A549 (cell line): ENCODE results near the gene WLS.

Source experiments
- CEBPB ChIP-seq, 2 experiments: fragments of >200 bp in 1 of 2; sonication (Bioruptor Twin) in 1 of 2; formaldehyde crosslinking in 1 of 2; IDR thresholded peaks; 2 replicates each; pipeline ENCODE4 v1.6.1; 2012 to 2016
- CHD2 ChIP-seq: fragments of 150-350 bp; IDR thresholded peaks from 2 replicates; pipeline ENCODE4 v1.6.1; 2014; ENCODE audit warnings: low read length; ENCODE audit not compliant: partially characterized antibody
- EP300 ChIP-seq, 2 experiments: fragments of >200 bp; sonication (Bioruptor Twin); formaldehyde crosslinking; IDR thresholded peaks; 2 replicates in 1 of 2; 3 replicates in 1 of 2; pipeline ENCODE4 v1.6.1; 2016 to 2017
- HDAC2 ChIP-seq: fragments of 200-600 bp; sonication (generic); IDR thresholded peaks from 2 replicates; pipeline ENCODE4 v1.6.1; 2016
- MAX ChIP-seq: IDR thresholded peaks from 2 replicates; pipeline ENCODE4 v1.6.1; 2012
- MAZ ChIP-seq: fragments of 150-350 bp; IDR thresholded peaks from 2 replicates; pipeline ENCODE4 v1.6.1; 2014; ENCODE audit warnings: antibody characterized with exemption, low read depth, low read length, borderline replicate concordance
- NR3C1 ChIP-seq: fragments of >200 bp; sonication (Bioruptor Twin); formaldehyde crosslinking; IDR thresholded peaks from 3 replicates; pipeline ENCODE4 v1.6.1; 2017
- POLR2A ChIP-seq: IDR thresholded peaks from 2 replicates; pipeline ENCODE4 v1.6.1; 2012; ENCODE audit warnings: mild to moderate bottlenecking, low read length
- RAD21 ChIP-seq, 2 experiments: fragments of >200 bp in 1 of 2; sonication (Bioruptor Twin) in 1 of 2; formaldehyde crosslinking in 1 of 2; IDR thresholded peaks in 1 of 2; conservative IDR thresholded peaks in 1 of 2; 2 replicates in 1 of 2; 3 replicates in 1 of 2; pipeline ENCODE4 v1.6.1; 2012 to 2018; ENCODE audit warnings: inconsistent platforms in 1 of 2
- TP53 ChIP-seq: fragments of 250-450 bp; sonication (Bioruptor Pico); IDR thresholded peaks from 2 replicates; pipeline ENCODE4 v1.5.0; 2021; ENCODE audit warnings: mild to moderate bottlenecking, moderate library complexity
- TF ChIP-seq, protein P1 (sequence below): fragments of >200 bp; sonication (Bioruptor Twin); formaldehyde crosslinking; IDR thresholded peaks from 3 replicates; pipeline ENCODE4 v1.5.1; 2016
- TF ChIP-seq, protein P2 (sequence below): fragments of 200-600 bp; sonication (generic); IDR thresholded peaks from 2 replicates; pipeline ENCODE4 v1.6.1; 2016; ENCODE audit warnings: antibody characterized with exemption, mild to moderate bottlenecking, moderate library complexity
- TF ChIP-seq, protein P3 (sequence below): fragments of 450-650 bp; IDR thresholded peaks from 2 replicates; pipeline ENCODE4 v1.6.1; 2014; ENCODE audit warnings: antibody characterized with exemption

- no peak for TF ChIP-seq RAD21 (conservative IDR thresholded peaks at IDR 0.05 in 1 of 2, IDR thresholded peaks at IDR 0.05 in 1 of 2)
- no peak for TF ChIP-seq POLR2A
- TF ChIP-seq HDAC2, result no peak
- TF ChIP-seq, protein P1, sequence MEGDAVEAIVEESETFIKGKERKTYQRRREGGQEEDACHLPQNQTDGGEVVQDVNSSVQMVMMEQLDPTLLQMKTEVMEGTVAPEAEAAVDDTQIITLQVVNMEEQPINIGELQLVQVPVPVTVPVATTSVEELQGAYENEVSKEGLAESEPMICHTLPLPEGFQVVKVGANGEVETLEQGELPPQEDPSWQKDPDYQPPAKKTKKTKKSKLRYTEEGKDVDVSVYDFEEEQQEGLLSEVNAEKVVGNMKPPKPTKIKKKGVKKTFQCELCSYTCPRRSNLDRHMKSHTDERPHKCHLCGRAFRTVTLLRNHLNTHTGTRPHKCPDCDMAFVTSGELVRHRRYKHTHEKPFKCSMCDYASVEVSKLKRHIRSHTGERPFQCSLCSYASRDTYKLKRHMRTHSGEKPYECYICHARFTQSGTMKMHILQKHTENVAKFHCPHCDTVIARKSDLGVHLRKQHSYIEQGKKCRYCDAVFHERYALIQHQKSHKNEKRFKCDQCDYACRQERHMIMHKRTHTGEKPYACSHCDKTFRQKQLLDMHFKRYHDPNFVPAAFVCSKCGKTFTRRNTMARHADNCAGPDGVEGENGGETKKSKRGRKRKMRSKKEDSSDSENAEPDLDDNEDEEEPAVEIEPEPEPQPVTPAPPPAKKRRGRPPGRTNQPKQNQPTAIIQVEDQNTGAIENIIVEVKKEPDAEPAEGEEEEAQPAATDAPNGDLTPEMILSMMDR, result no peak
- TF ChIP-seq EP300 (IDR thresholded peaks at IDR 0.05), result no peak
- no peak for TF ChIP-seq MAX
- TF ChIP-seq CEBPB (IDR thresholded peaks at IDR 0.05), result no peak
- TF ChIP-seq, protein P2, sequence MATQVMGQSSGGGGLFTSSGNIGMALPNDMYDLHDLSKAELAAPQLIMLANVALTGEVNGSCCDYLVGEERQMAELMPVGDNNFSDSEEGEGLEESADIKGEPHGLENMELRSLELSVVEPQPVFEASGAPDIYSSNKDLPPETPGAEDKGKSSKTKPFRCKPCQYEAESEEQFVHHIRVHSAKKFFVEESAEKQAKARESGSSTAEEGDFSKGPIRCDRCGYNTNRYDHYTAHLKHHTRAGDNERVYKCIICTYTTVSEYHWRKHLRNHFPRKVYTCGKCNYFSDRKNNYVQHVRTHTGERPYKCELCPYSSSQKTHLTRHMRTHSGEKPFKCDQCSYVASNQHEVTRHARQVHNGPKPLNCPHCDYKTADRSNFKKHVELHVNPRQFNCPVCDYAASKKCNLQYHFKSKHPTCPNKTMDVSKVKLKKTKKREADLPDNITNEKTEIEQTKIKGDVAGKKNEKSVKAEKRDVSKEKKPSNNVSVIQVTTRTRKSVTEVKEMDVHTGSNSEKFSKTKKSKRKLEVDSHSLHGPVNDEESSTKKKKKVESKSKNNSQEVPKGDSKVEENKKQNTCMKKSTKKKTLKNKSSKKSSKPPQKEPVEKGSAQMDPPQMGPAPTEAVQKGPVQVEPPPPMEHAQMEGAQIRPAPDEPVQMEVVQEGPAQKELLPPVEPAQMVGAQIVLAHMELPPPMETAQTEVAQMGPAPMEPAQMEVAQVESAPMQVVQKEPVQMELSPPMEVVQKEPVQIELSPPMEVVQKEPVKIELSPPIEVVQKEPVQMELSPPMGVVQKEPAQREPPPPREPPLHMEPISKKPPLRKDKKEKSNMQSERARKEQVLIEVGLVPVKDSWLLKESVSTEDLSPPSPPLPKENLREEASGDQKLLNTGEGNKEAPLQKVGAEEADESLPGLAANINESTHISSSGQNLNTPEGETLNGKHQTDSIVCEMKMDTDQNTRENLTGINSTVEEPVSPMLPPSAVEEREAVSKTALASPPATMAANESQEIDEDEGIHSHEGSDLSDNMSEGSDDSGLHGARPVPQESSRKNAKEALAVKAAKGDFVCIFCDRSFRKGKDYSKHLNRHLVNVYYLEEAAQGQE, result no peak
- TF ChIP-seq, protein P3, sequence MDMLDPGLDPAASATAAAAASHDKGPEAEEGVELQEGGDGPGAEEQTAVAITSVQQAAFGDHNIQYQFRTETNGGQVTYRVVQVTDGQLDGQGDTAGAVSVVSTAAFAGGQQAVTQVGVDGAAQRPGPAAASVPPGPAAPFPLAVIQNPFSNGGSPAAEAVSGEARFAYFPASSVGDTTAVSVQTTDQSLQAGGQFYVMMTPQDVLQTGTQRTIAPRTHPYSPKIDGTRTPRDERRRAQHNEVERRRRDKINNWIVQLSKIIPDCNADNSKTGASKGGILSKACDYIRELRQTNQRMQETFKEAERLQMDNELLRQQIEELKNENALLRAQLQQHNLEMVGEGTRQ, result no peak
- no peak for TF ChIP-seq CHD2
- TF ChIP-seq MAZ, result no peak
- TF ChIP-seq NR3C1, result no peak
- TF ChIP-seq TP53 (CRISPR knock-in tag), result no peak
Measured at GRCh38 chr1:68213843-68214242, 18.5 kb downstream of the WLS start.
